GM12892 (cell line): ENCODE data around the gene TENT4B.
"Not testable (repeated sequence)": the region's sequence is repeated elsewhere in the genome, so short reads cannot be mapped to it uniquely, and the experiment has no call there.

Source experiments
- DNase-seq: peaks from one replicate; pipeline ENCODE4 v3.0.0; 2011; ENCODE audit not compliant: insufficient read length
- FAIRE-seq: peaks from 2 replicates; lab custom pipeline; 2011; peaks lifted over from hg19 to GRCh38; lab: Jason Lieb, UNC
- POLR2A ChIP-seq: IDR thresholded peaks from 2 replicates; pipeline ENCODE4 v1.6.1; 2011; ENCODE audit warnings: low read depth, low read length, control low read depth
- POLR2AphosphoS5 ChIP-seq: IDR thresholded peaks from 2 replicates; pipeline ENCODE4 v1.6.1; 2011; ENCODE audit warnings: low read depth, low read length, control low read depth
- TAF1 ChIP-seq: IDR thresholded peaks from 2 replicates; pipeline ENCODE4 v1.6.1; 2011; ENCODE audit warnings: low read depth, mild to moderate bottlenecking, control low read depth, low read length, borderline replicate concordance

TENT4B gene

DNA sequence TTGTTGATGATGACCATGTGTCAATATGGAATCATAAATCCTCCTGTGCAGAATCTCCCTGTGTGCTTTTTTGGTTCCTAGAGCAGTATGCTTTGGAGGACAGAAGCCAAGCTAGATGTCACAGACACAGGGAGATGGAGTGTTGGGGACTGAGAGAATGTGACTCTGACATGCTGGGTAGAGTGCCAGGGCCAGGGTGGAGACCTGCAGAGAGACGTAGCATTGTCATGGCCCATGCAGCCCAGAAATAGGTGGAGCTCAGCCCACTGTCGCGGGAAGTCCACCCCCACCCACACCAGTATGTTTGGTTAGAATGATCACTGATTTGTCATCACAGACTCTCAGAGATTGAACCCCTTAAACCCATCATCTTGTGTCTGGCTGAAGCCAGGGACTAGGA is 74.0 kb downstream of the TENT4B start:
- FAIRE-seq (no peak), DNase-seq (no peak)
- TF ChIP-seq POLR2AphosphoS5 (no peak), TAF1 (no peak), POLR2A (no peak)

GRCh38 chr16:50227665-50228064 is 74.6 kb downstream of the TENT4B start:
- no peak for DNase-seq
- no peak for FAIRE-seq
- TF ChIP-seq POLR2AphosphoS5 (no peak), POLR2A (no peak), TAF1 (no peak)

GRCh38 chr16:50228364-50228868 is 75.3 kb downstream of the TENT4B start:
- DNase-seq (no peak), FAIRE-seq (no peak)
- no peak for TF ChIP-seq TAF1
- no peak for TF ChIP-seq POLR2AphosphoS5
- no peak for TF ChIP-seq POLR2A

DNA sequence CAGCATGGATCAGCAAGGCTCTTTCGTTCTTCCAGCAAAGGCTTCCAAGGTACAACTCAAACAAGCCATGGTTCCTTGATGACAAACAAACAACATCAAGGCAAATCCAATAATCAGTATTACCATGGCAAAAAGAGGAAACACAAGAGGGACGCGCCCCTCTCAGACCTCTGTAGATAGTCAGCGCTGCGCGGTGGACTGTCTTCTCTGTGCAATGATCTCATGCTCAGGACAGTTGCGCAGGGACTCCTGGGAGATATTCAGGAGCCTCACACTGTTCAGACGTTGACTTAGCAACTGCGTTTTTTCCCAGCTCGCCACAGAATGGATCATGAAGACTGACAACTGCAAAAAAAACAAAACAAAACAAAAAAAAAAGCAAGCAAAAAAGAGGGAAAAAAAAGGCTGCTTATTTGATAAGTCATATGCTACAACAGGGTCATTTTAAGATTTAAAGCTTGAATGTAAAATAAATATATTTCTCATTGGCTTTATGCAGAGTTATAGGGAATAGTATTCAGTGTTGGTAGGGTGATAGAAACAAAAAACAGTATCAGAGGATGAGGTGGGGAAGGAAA is 76.1 kb downstream of the TENT4B start:
- FAIRE-seq (no peak), DNase-seq (no peak)
- no peak for TF ChIP-seq POLR2AphosphoS5
- no peak for TF ChIP-seq TAF1
- no peak for TF ChIP-seq POLR2A

DNA sequence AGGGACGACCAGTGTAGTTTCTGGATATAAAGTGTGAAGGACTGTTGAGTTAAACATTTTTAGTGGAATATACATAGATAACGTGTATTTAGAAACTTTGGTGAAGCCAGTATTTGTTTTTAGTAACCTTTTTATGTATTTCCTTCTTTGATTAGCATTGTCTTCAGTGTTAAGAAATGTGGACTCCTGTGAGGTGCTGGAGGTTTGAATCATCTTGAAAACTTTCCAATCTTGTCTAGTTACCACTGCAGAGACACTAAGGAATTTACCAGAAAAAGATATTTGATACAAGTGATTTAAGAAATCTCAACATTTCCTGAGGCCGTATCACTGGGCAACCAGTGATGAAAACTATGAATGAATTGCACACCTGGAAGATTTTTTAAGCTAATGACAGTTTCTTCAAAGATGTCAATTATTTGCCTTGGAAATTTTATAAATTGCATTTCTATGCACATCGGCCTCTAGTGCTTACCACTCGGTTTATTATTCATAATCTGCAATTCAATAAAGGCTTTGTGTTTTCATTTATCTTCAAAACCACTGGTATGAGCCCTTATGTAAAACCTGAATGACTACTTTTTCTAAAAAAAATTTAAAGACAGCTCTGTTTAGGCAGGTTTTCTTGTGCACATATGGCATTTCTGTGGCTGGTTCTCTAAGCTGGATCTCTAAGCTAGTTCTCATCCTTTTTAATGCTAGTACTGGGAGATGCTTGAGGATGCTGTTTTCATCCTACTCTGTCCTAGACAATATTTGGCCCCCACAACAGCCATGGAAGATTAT is 81.9 kb downstream of the TENT4B start:
- DNase-seq (no peak), FAIRE-seq (no peak)
- no peak for TF ChIP-seq POLR2AphosphoS5
- TF ChIP-seq POLR2A, result no peak
- TF ChIP-seq TAF1, result no peak

- no peak for DNase-seq
- TF ChIP-seq POLR2AphosphoS5 (no peak), TAF1 (no peak), POLR2A (no peak)
- no peak for FAIRE-seq
Measured at GRCh38 chr16:50235581-50235980, 82.5 kb downstream of the TENT4B start.

GRCh38 chr16:50238314-50238713 is 85.2 kb downstream of the TENT4B start:
- no peak for DNase-seq
- FAIRE-seq, result no peak
- no peak for TF ChIP-seq POLR2AphosphoS5
- no peak for TF ChIP-seq TAF1
- no peak for TF ChIP-seq POLR2A

- DNase-seq (no peak), FAIRE-seq (no peak)
- TF ChIP-seq TAF1 (no peak), POLR2AphosphoS5 (no peak), POLR2A (no peak)
Measured at GRCh38 chr16:50238868-50239301, 85.8 kb downstream of the TENT4B start.

GRCh38 chr16:50243024-50243423 is 89.9 kb downstream of the TENT4B start:
- not testable (repeated sequence) for DNase-seq, FAIRE-seq

GRCh38 chr16:50244140-50244503 is 91.0 kb downstream of the TENT4B start:
- DNase-seq, result no peak
- FAIRE-seq, result no peak
- TF ChIP-seq TAF1 (no peak), POLR2A (no peak), POLR2AphosphoS5 (no peak)

- no peak for FAIRE-seq
- TF ChIP-seq TAF1, result no peak
- TF ChIP-seq POLR2AphosphoS5, result no peak
- no peak for TF ChIP-seq POLR2A
- no peak for DNase-seq
Measured at GRCh38 chr16:50244504-50245416, 91.7 kb downstream of the TENT4B start.
